ENCODE measurements around the gene SLC25A26. TPM values are rescaled to one million over a fixed set of nuclear protein-coding genes. Genes with fewer than 3 reads are reported as not detected.

Gene SLC25A26
- total RNA-seq, 1 donor from 2014 or later = 18.0 TPM

GRCh38 chr3:66261355-66261754 lies 40.6 kb downstream of the SLC25A26 start:
- no peaks in the 10 kb centered on the region for H3K27me3 ChIP-seq
- intact Hi-C loops (cut with DNase I) = no loop called here
- H3K9me3 ChIP-seq = no peaks in the 10 kb centered on the region
- no peak overlapping the region for H3K4me3 ChIP-seq
- H3K4me1 ChIP-seq = no peaks in the 10 kb centered on the region
- TF ChIP-seq CTCF (IDR thresholded peaks at IDR 0.05) = no peak
- ATAC-seq (no peak), DNase-seq (no peak)
- peaks cover 6% of the 10 kb centered on the region for H3K36me3 ChIP-seq
- no peak overlapping the region for H3K27ac ChIP-seq

GRCh38 chr3:66265649-66266048 lies 44.8 kb downstream of the SLC25A26 start:
- Histone ChIP-seq H3K9me3 (no peaks in the 10 kb centered on the region), H3K27me3 (no peaks in the 10 kb centered on the region), H3K4me3 (no peak overlapping the region), H3K27ac (no peak overlapping the region), H3K4me1 (peaks cover 4% of the 10 kb centered on the region), H3K36me3 (peaks cover 6% of the 10 kb centered on the region)
- ATAC-seq (no peak), DNase-seq (no peak)
- TF ChIP-seq CTCF (IDR thresholded peaks at IDR 0.05) = no peak
- intact Hi-C loops (cut with DNase I) = no loop called here

GRCh38 chr3:66266551-66266950 lies 45.8 kb downstream of the SLC25A26 start:
- Histone ChIP-seq H3K27me3 (no peaks in the 10 kb centered on the region), H3K4me1 (peaks cover 4% of the 10 kb centered on the region), H3K4me3 (no peak overlapping the region), H3K27ac (no peak overlapping the region), H3K9me3 (no peaks in the 10 kb centered on the region), H3K36me3 (peaks cover 6% of the 10 kb centered on the region)
- intact Hi-C loops (cut with DNase I) = no loop called here
- no peak for TF ChIP-seq CTCF (IDR thresholded peaks at IDR 0.05)
- DNase-seq (no peak), ATAC-seq (no peak)

- DNase-seq (no peak), ATAC-seq (no peak)
- H3K4me1 ChIP-seq = peaks cover 4% of the 10 kb centered on the region
- H3K36me3 ChIP-seq = peaks cover 6% of the 10 kb centered on the region
- H3K4me3 ChIP-seq = no peak overlapping the region
- TF ChIP-seq CTCF (IDR thresholded peaks at IDR 0.05) = no peak
- H3K27ac ChIP-seq = no peak overlapping the region
- no peaks in the 10 kb centered on the region for H3K27me3 ChIP-seq
- intact Hi-C loops (cut with DNase I) = no loop called here
- no peaks in the 10 kb centered on the region for H3K9me3 ChIP-seq
These were observed 46.2 kb downstream of the SLC25A26 start for GRCh38 chr3:66267031-66267430.

- H3K27ac ChIP-seq = no peak overlapping the region
- H3K9me3 ChIP-seq = no peaks in the 10 kb centered on the region
- TF ChIP-seq CTCF (IDR thresholded peaks at IDR 0.05) = no peak
- peaks cover 6% of the 10 kb centered on the region for H3K36me3 ChIP-seq
- peaks cover 4% of the 10 kb centered on the region for H3K4me1 ChIP-seq
- DNase-seq = no peak
- intact Hi-C loops (cut with DNase I) = no loop called here
- H3K27me3 ChIP-seq = no peaks in the 10 kb centered on the region
- H3K4me3 ChIP-seq = no peak overlapping the region
- ATAC-seq = no peak
These were observed 47.1 kb downstream of the SLC25A26 start for GRCh38 chr3:66267906-66268305.

- Histone ChIP-seq H3K27me3 (no peaks in the 10 kb centered on the region), H3K4me1 (peaks cover 4% of the 10 kb centered on the region), H3K27ac (no peak overlapping the region), H3K36me3 (peaks cover 6% of the 10 kb centered on the region), H3K4me3 (no peak overlapping the region), H3K9me3 (no peaks in the 10 kb centered on the region)
- DNase-seq (no peak), ATAC-seq (no peak)
- TF ChIP-seq CTCF (IDR thresholded peaks at IDR 0.05) = no peak
- intact Hi-C loops (cut with DNase I) = no loop called here
These were observed 48.1 kb downstream of the SLC25A26 start for GRCh38 chr3:66268864-66269263.
